CD1c-positive myeloid dendritic cell (primary cell): ENCODE data around the gene PDE6B.
"Not testable (repeated sequence)": the region's sequence is repeated elsewhere in the genome, so short reads cannot be mapped to it uniquely, and the experiment has no call there.

Source experiments
- DNase-seq: peaks from one replicate; pipeline ENCODE4 v3.0.0-alpha.2; 2016; ENCODE audit errors: extremely low spot score

PDE6B gene

GRCh38 chr4:669806-670559 lies 44.6 kb downstream of the PDE6B start:
- not testable (repeated sequence) for DNase-seq

GRCh38 chr4:671769-672168 lies 46.4 kb downstream of the PDE6B start:
- DNase-seq = no peak

GRCh38 chr4:673349-674091 lies 48.1 kb downstream of the PDE6B start:
- peak; percentile 47 for DNase-seq

- peak; percentile 99 for DNase-seq
Observed at GRCh38 chr4:674172-675035, 49.0 kb downstream of the PDE6B start, which contains the start of the genes ATP5ME and MYL5. ATP5ME (minus strand) TSS chr4:674276; CDS start chr4:674247, 29 bp downstream. MYL5 (plus strand) TSS chr4:674542; CDS start chr4:678027, 3,485 bp downstream.

- no peak for DNase-seq
Observed at GRCh38 chr4:675036-675882, 49.9 kb downstream of the PDE6B start.

- no peak for DNase-seq
Observed at GRCh38 chr4:675980-676870, 50.9 kb downstream of the PDE6B start.

- no peak for DNase-seq
Observed at GRCh38 chr4:676871-677235, 51.5 kb downstream of the PDE6B start.

GRCh38 chr4:677431-678293 lies 52.3 kb downstream of the PDE6B start:
- DNase-seq = peak; percentile 57

- DNase-seq = no peak
Observed at GRCh38 chr4:678331-679103, 53.1 kb downstream of the PDE6B start.

- no peak for DNase-seq
Observed at GRCh38 chr4:679104-679481, 53.7 kb downstream of the PDE6B start.

GRCh38 chr4:679629-680028 lies 54.3 kb downstream of the PDE6B start:
- no peak for DNase-seq

- no peak for DNase-seq
Observed at GRCh38 chr4:680091-680490, 54.7 kb downstream of the PDE6B start.

GRCh38 chr4:680551-680927 lies 55.2 kb downstream of the PDE6B start:
- peak; percentile 66 for DNase-seq

GRCh38 chr4:680928-681645 lies 55.7 kb downstream of the PDE6B start:
- DNase-seq = peak; percentile 52

GRCh38 chr4:681736-682451 lies 56.5 kb downstream of the PDE6B start:
- DNase-seq = no peak

- DNase-seq = no peak
Observed at GRCh38 chr4:682490-683172, 57.3 kb downstream of the PDE6B start.
